H9 (cell line): Measurements from ENCODE around the gene CCBE1. TPM values are rescaled to one million over a fixed set of nuclear protein-coding genes. Genes with fewer than 3 reads are reported as not detected.

Experiments used
- DNase-seq: peaks from one replicate; pipeline ENCODE4 v3.0.0-alpha.2; 2017
- H2AFZ ChIP-seq: one replicate; pipeline ENCODE4 v1.6.1; 2013; ENCODE audit warnings: mild to moderate bottlenecking, low read length, control low read depth, moderate library complexity
- H2AK5ac ChIP-seq: 2 replicates; pipeline ENCODE4 v1.6.1; 2013; ENCODE audit warnings: low read length, control low read depth, mixed read lengths; ENCODE audit not compliant: insufficient read length
- H2BK120ac ChIP-seq: one replicate; pipeline ENCODE4 v1.6.1; 2013; ENCODE audit warnings: low read depth, mild to moderate bottlenecking, low read length, control low read depth, inconsistent platforms; ENCODE audit not compliant: poor library complexity, severe bottlenecking
- H2BK12ac ChIP-seq: 2 replicates; pipeline ENCODE4 v1.6.1; 2013; ENCODE audit warnings: low read length, control low read depth, mixed read lengths, low read depth; ENCODE audit not compliant: insufficient read length
- H2BK15ac ChIP-seq: 2 replicates; pipeline ENCODE4 v1.6.1; 2013; ENCODE audit warnings: low read depth, low read length, control low read depth
- H2BK20ac ChIP-seq: one replicate; pipeline ENCODE4 v1.6.1; 2013; ENCODE audit warnings: low read depth, mild to moderate bottlenecking, low read length, control low read depth, inconsistent platforms; ENCODE audit not compliant: poor library complexity, severe bottlenecking
- H2BK5ac ChIP-seq: 2 replicates; pipeline ENCODE4 v1.6.1; 2013; ENCODE audit warnings: low read length, control low read depth, mixed read lengths; ENCODE audit not compliant: insufficient read length
- H3K14ac ChIP-seq: 2 replicates; pipeline ENCODE4 v1.6.1; 2013; ENCODE audit warnings: low read length, control low read depth; ENCODE audit not compliant: insufficient read depth
- H3K18ac ChIP-seq: 2 replicates; pipeline ENCODE4 v1.6.1; 2013; ENCODE audit warnings: low read depth, mild to moderate bottlenecking, mixed read lengths, low read length, control low read depth; ENCODE audit not compliant: insufficient read length
- H3K23ac ChIP-seq: 2 replicates; pipeline ENCODE4 v1.6.1; 2013; ENCODE audit warnings: low read length, control low read depth, mixed read lengths, low read depth; ENCODE audit not compliant: insufficient read length
- H3K23me2 ChIP-seq: 2 replicates; pipeline ENCODE4 v1.6.1; 2013; ENCODE audit warnings: low read depth, mild to moderate bottlenecking, mixed read lengths, low read length, control low read depth; ENCODE audit not compliant: insufficient read length, poor library complexity, severe bottlenecking
- H3K27ac ChIP-seq: 2 replicates; pipeline ENCODE4 v1.5.1; 2013; ENCODE audit warnings: low read length, control low read depth, mixed read lengths, low read depth; ENCODE audit not compliant: insufficient read length
- H3K27me3 ChIP-seq: 2 replicates; pipeline ENCODE4 v1.6.1; 2013; ENCODE audit warnings: low read length, control low read depth, inconsistent platforms; ENCODE audit not compliant: insufficient read depth
- H3K4ac ChIP-seq: 2 replicates; pipeline ENCODE4 v1.6.1; 2013; ENCODE audit warnings: low read depth, mild to moderate bottlenecking, control low read depth, inconsistent platforms, low read length, moderate library complexity
- H3K4me1 ChIP-seq: 2 replicates; pipeline ENCODE4 v1.6.1; 2013; ENCODE audit warnings: low read length, control low read depth, inconsistent platforms; ENCODE audit not compliant: insufficient read depth
- H3K4me2 ChIP-seq: 2 replicates; pipeline ENCODE4 v1.6.1; 2013; ENCODE audit warnings: low read length, control low read depth, mixed read lengths; ENCODE audit not compliant: insufficient read length, insufficient read depth
- H3K56ac ChIP-seq: 2 replicates; pipeline ENCODE4 v1.6.1; 2013; ENCODE audit warnings: low read depth, mild to moderate bottlenecking, mixed read lengths, low read length, control low read depth; ENCODE audit not compliant: insufficient read length
- H3K79me1 ChIP-seq: 2 replicates; pipeline ENCODE4 v1.6.1; 2013; ENCODE audit warnings: low read depth, mild to moderate bottlenecking, moderate library complexity, low read length, control low read depth, inconsistent platforms; ENCODE audit not compliant: insufficient read depth, poor library complexity, severe bottlenecking
- H3K79me2 ChIP-seq: 2 replicates; pipeline ENCODE4 v1.6.1; 2013; ENCODE audit warnings: low read length, control low read depth, inconsistent platforms; ENCODE audit not compliant: insufficient read depth
- H3K9ac ChIP-seq: 2 replicates; pipeline ENCODE4 v1.6.1; 2013; ENCODE audit warnings: low read length, control low read depth, mixed read lengths; ENCODE audit not compliant: insufficient read length; ENCODE audit errors: extremely low read depth
- H3K9me3 ChIP-seq: one replicate; pipeline ENCODE4 v1.6.1; 2013; ENCODE audit warnings: low read depth, low read length, inconsistent platforms; ENCODE audit not compliant: control insufficient read depth
- H3T11ph ChIP-seq: one replicate; pipeline ENCODE4 v1.6.1; 2013; ENCODE audit warnings: mild to moderate bottlenecking, low read length, control low read depth, inconsistent platforms
- H4K20me1 ChIP-seq: one replicate; pipeline ENCODE4 v1.6.1; 2013; ENCODE audit not compliant: control insufficient read depth, insufficient read length, insufficient read depth
- H4K5ac ChIP-seq: 2 replicates; pipeline ENCODE4 v1.6.1; 2013; ENCODE audit warnings: low read depth, mild to moderate bottlenecking, mixed read lengths, low read length, control low read depth; ENCODE audit not compliant: insufficient read length
- H4K8ac ChIP-seq: replicated peaks from 2 replicates; pipeline ENCODE4 v1.6.1; 2013; ENCODE audit warnings: low read length, control low read depth, mixed read lengths, low read depth; ENCODE audit not compliant: insufficient read length
- H4K91ac ChIP-seq: 2 replicates; pipeline ENCODE4 v1.6.1; 2013; ENCODE audit warnings: low read depth, mild to moderate bottlenecking, moderate library complexity, mixed read lengths, low read length, control low read depth; ENCODE audit not compliant: insufficient read length
- H3K27ac Mint-ChIP-seq, 3 experiments: 2 replicates in 2 of 3; 3 replicates in 1 of 3; pipeline ENCODE4 v1.8.0; 2020 to 2021; ENCODE audit warnings: mixed read lengths in 3 of 3, mild to moderate bottlenecking in 1 of 3, moderate library complexity in 1 of 3
- H3K27me3 Mint-ChIP-seq: 2 replicates; pipeline ENCODE4 v1.8.0; 2021; ENCODE audit warnings: low read depth, mild to moderate bottlenecking, moderate library complexity, mixed read lengths
- H3K36me3 Mint-ChIP-seq, 3 experiments: 2 replicates in 2 of 3; 3 replicates in 1 of 3; pipeline ENCODE4 v1.8.0; 2020 to 2021; ENCODE audit warnings: low read depth in 3 of 3, mixed read lengths in 3 of 3; ENCODE audit not compliant: insufficient read depth in 1 of 3
- H3K4me1 Mint-ChIP-seq, 2 experiments: 2 replicates each; pipeline ENCODE4 v1.8.0; 2020; ENCODE audit warnings: mixed read lengths in 2 of 2
- H3K4me3 Mint-ChIP-seq, 2 experiments: 2 replicates in 1 of 2; 3 replicates in 1 of 2; pipeline ENCODE4 v1.8.0; 2020 to 2021; ENCODE audit warnings: mild to moderate bottlenecking in 2 of 2, mixed read lengths in 2 of 2, moderate library complexity in 1 of 2
- H3K9me3 Mint-ChIP-seq, 2 experiments: 2 replicates in 1 of 2; 3 replicates in 1 of 2; pipeline ENCODE4 v1.8.0; 2020; ENCODE audit warnings: mild to moderate bottlenecking in 2 of 2, mixed read lengths in 2 of 2, moderate library complexity in 1 of 2
- CTCF ChIP-seq: fragments of 200-600 bp; sonication (generic); conservative IDR thresholded peaks from 3 replicates; pipeline ENCODE4 v1.8.0; 2021; ENCODE audit warnings: antibody characterized with exemption, mild to moderate bottlenecking
- WGBS: extraction: QIAGEN DNeasy Blood & Tissue Kit; methylation state at CpG from one replicate; pipeline ENCODE4 v1.1.7; 2013; ENCODE audit warnings: missing lambda C conversion rate, low lambda C conversion rate, mixed read lengths; ENCODE audit not compliant: insufficient read length; ENCODE audit errors: extremely low coverage; 5-methylcytosine and 5-hydroxymethylcytosine counted together
- total RNA-seq: library from RNA; stranded (reverse); gene quantifications from 2 replicates; pipeline ENCODE4 v1.2.1, GENCODE V29; 2021

The CCBE1 gene
- total RNA-seq, 1 experiment from 2014 or later = 0.39 TPM

GRCh38 chr18:59616501-59616900, 80.7 kb downstream of the CCBE1 start:
- no peak for DNase-seq
- TF ChIP-seq CTCF = no peak
- no peak overlapping the region for H4K91ac ChIP-seq
- H2AFZ ChIP-seq = no peak overlapping the region
- no peaks in the 10 kb centered on the region for H4K20me1 ChIP-seq
- no peak overlapping the region for H3K4me2 ChIP-seq
- H3T11ph ChIP-seq = no peak overlapping the region
- H3K4me1 ChIP-seq = peaks cover 2% of the 10 kb centered on the region; the same call in 1 of the 2 replicates
- H3K79me2 ChIP-seq = no peaks in the 10 kb centered on the region
- no peak overlapping the region for H3K27ac ChIP-seq
- no peaks in the 10 kb centered on the region for H3K79me1 ChIP-seq
- no peak overlapping the region for H3K27ac Mint-ChIP-seq
- no peak overlapping the region for H3K4ac ChIP-seq
- H3K27me3 Mint-ChIP-seq = peaks cover 3% of the 10 kb centered on the region
- H3K14ac ChIP-seq = no peak overlapping the region
- no peak overlapping the region for H3K56ac ChIP-seq
- no peak overlapping the region for H2AK5ac ChIP-seq
- H4K8ac ChIP-seq = no peak overlapping the region
- no peak overlapping the region for H3K23ac ChIP-seq
- no peak overlapping the region for H2BK120ac ChIP-seq
- no peak overlapping the region for H3K18ac ChIP-seq
- no peak overlapping the region for H3K9ac ChIP-seq
- no peak overlapping the region for H2BK20ac ChIP-seq
- no peak overlapping the region for H3K4me3 Mint-ChIP-seq
- H3K9me3 ChIP-seq = no peaks in the 10 kb centered on the region
- no peaks in the 10 kb centered on the region for H3K36me3 Mint-ChIP-seq
- no CpG with 5 or more reads among the region's 6 CpGs for WGBS
- no peaks in the 10 kb centered on the region for H3K23me2 ChIP-seq
- no peaks in the 10 kb centered on the region for H3K9me3 Mint-ChIP-seq
- no peak overlapping the region for H4K5ac ChIP-seq
- no peak overlapping the region for H2BK12ac ChIP-seq
- no peak overlapping the region for H2BK15ac ChIP-seq
- H3K4me1 Mint-ChIP-seq = peaks cover 0 to 10% of the 10 kb centered on the region in 2 experiments; a peak in 2 of 4 replicates
- no peak overlapping the region for H2BK5ac ChIP-seq
- H3K27me3 ChIP-seq = no peaks in the 10 kb centered on the region
